Metanephros (tissue), 1 donor: ENCODE results near the gene RNASE3. TPM values are rescaled to one million over a fixed set of nuclear protein-coding genes. Genes with fewer than 3 reads are reported as not detected.

Source experiments
- total RNA-seq: library from RNA; depleted of rRNA; stranded (reverse); fragments of >200 nt; gene quantifications from one replicate; pipeline ENCODE4 v1.2.3, GENCODE V29; 2014

RNASE3 gene
- 3.3 TPM for total RNA-seq

DNA sequence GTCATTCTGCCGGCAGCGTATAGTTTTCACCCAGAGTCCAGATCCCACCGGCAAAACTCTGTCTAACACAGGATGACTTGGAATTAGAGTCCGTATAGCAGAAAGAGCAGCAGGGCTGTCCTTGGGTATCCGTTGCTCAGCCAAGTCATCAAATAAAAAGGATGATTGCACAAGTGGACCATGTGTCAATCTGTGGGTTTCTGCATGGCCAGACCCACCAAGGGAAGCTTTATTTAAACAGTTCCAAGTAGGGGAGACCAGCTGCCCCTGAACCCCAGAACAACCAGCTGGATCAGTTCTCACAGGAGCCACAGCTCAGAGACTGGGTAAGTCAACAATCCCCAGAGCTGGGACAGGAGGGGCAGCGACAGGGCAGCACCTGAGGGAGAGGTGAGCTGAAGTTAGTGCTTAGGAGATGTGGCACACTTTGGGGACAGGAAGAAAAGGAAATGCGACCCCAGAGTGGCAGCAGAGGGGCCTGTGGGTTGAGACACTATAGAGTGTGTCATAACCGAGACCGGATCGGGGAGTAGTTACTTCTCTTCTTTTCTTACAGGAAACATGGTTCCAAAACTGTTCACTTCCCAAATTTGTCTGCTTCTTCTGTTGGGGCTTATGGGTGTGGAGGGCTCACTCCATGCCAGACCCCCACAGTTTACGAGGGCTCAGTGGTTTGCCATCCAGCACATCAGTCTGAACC is at the start of gene RNASE3:
RNASE3 (plus strand) TSS at position 260 of the 700 bp plus-strand sequence; CDS start at position 562, 302 bp downstream.

Other genes starting within 250 kb of the RNASE3 start
- not detected for gene OR6S1, start 249.7 kb upstream of the RNASE3 start, total RNA-seq
- gene RNASE4, start 206.8 kb upstream of the RNASE3 start, total RNA-seq, result 13.5 TPM
- 5.1 TPM for gene ANG, start 202.6 kb upstream of the RNASE3 start, total RNA-seq
- not detected for gene EDDM3A, start 145.5 kb upstream of the RNASE3 start, total RNA-seq
- gene EDDM3B, start 123.0 kb upstream of the RNASE3 start, total RNA-seq, result not detected
- 7.5 TPM for gene RNASE6, start 110.1 kb upstream of the RNASE3 start, total RNA-seq
- 198 TPM for gene RNASE1, start 88.5 kb upstream of the RNASE3 start, total RNA-seq
- 8.5 TPM for gene RNASE2, start 64.1 kb downstream of the RNASE3 start, total RNA-seq
- gene METTL17, start 98.6 kb downstream of the RNASE3 start, total RNA-seq, result 44.9 TPM
- 1.9 TPM for gene SLC39A2, start 107.9 kb downstream of the RNASE3 start, total RNA-seq
- 114 TPM for gene NDRG2, start 133.7 kb downstream of the RNASE3 start, total RNA-seq
- gene TPPP2, start 138.8 kb downstream of the RNASE3 start, total RNA-seq, result 1.8 TPM
- gene RNASE13, start 143.4 kb downstream of the RNASE3 start, total RNA-seq, result not detected
- 0.18 TPM for gene RNASE7, start 151.0 kb downstream of the RNASE3 start, total RNA-seq
- not detected for gene RNASE8, start 166.4 kb downstream of the RNASE3 start, total RNA-seq
- gene ARHGEF40, start 178.9 kb downstream of the RNASE3 start, total RNA-seq, result 77.5 TPM
- gene ZNF219, start 207.3 kb downstream of the RNASE3 start, total RNA-seq, result 19.1 TPM
- 0.35 TPM for gene TMEM253, start 209.7 kb downstream of the RNASE3 start, total RNA-seq